CD8-positive, alpha-beta memory T cell (primary cell): ENCODE data around the gene RAD17. TPM values are rescaled to one million over a fixed set of nuclear protein-coding genes. Genes with fewer than 3 reads are reported as not detected.
"Not testable (repeated sequence)": the region's sequence is repeated elsewhere in the genome, so short reads cannot be mapped to it uniquely, and the experiment has no call there.

Experiments
- CTCF ChIA-PET: fragments of 350-600 bp; sonication (Branson Sonifier 250); formaldehyde crosslinking; loops from one replicate; lab custom pipeline; 2021; ENCODE audit warnings: antibody characterized with exemption; lab: Charles Lee
- POLR2A ChIA-PET: fragments of 350-600 bp; sonication (Branson Sonifier 250); formaldehyde crosslinking; loops from one replicate; lab custom pipeline; 2021; ENCODE audit warnings: antibody characterized with exemption; lab: Charles Lee
- DNase-seq, 5 donors: peaks; one replicate each; pipeline versions ENCODE4 v3.0.0 to v3.0.0-alpha.2; 2020 to 2022; ENCODE audit warnings: mixed read lengths in 1 of 5
- H3K27ac ChIP-seq: one replicate; pipeline ENCODE4 v1.7.0; 2013; ENCODE audit warnings: low read depth, mild to moderate bottlenecking, low read length, moderate library complexity
- H3K27me3 ChIP-seq: 2 replicates; pipeline ENCODE4 v1.7.0; 2013; ENCODE audit warnings: low read length, mild to moderate bottlenecking; ENCODE audit not compliant: insufficient read depth, poor library complexity, severe bottlenecking
- H3K36me3 ChIP-seq: 2 replicates; pipeline ENCODE4 v1.7.0; 2013; ENCODE audit warnings: mild to moderate bottlenecking, low read length, moderate library complexity; ENCODE audit not compliant: insufficient read depth
- H3K4me1 ChIP-seq: 2 replicates; pipeline ENCODE4 v1.7.0; 2013; ENCODE audit warnings: mild to moderate bottlenecking, low read length, moderate library complexity; ENCODE audit not compliant: insufficient read depth
- H3K4me3 ChIP-seq: 2 replicates; pipeline ENCODE4 v1.7.0; 2013; ENCODE audit warnings: mild to moderate bottlenecking, low read length
- H3K9me3 ChIP-seq: 2 replicates; pipeline ENCODE4 v1.7.0; 2013; ENCODE audit warnings: mild to moderate bottlenecking, low read length
- H3K27ac Mint-ChIP-seq, 8 donors: one replicate each; pipeline ENCODE4 v1.8.0; 2020 to 2021; ENCODE audit warnings: mixed read lengths in 8 of 8, mild to moderate bottlenecking in 6 of 8, inconsistent platforms in 3 of 8, moderate library complexity in 3 of 8
- H3K27me3 Mint-ChIP-seq, 2 donors: one replicate each; pipeline ENCODE4 v1.8.0; 2020 to 2021; ENCODE audit warnings: mixed read lengths in 2 of 2, mild to moderate bottlenecking in 1 of 2, moderate library complexity in 1 of 2
- H3K36me3 Mint-ChIP-seq, 3 donors: one replicate each; pipeline ENCODE4 v1.8.0; 2020 to 2021; ENCODE audit warnings: mixed read lengths in 3 of 3, inconsistent platforms in 1 of 3, mild to moderate bottlenecking in 1 of 3
- H3K4me1 Mint-ChIP-seq, 3 donors: one replicate each; pipeline ENCODE4 v1.8.0; 2020 to 2021; ENCODE audit warnings: mixed read lengths in 3 of 3, inconsistent platforms in 1 of 3, mild to moderate bottlenecking in 1 of 3
- H3K4me3 Mint-ChIP-seq, 7 donors: one replicate each; pipeline ENCODE4 v1.8.0; 2020 to 2021; ENCODE audit warnings: mixed read lengths in 7 of 7, mild to moderate bottlenecking in 6 of 7, moderate library complexity in 4 of 7, inconsistent platforms in 2 of 7
- H3K9me3 Mint-ChIP-seq, 5 donors: one replicate each; pipeline ENCODE4 v1.8.0; 2020 to 2022; ENCODE audit warnings: mixed read lengths in 5 of 5, mild to moderate bottlenecking in 3 of 5, moderate library complexity in 2 of 5, inconsistent platforms in 1 of 5
- polyA plus RNA-seq: library from polyadenylated mRNA; unstranded; fragments of 300-500 nt; fragmentation: Illumina TruSeq; gene quantifications from one replicate; pipeline ENCODE4 v1.2.3, GENCODE V29; 2021
- total RNA-seq, 2 experiments: library from RNA; stranded (reverse); gene quantifications; one replicate each; pipeline ENCODE4 v1.2.3, GENCODE V29; 2021

RAD17 gene
- total and polyA plus RNA-seq, 3 experiments from 2014 or later = 26.5 to 28.4 (median 27.6) TPM

DNA sequence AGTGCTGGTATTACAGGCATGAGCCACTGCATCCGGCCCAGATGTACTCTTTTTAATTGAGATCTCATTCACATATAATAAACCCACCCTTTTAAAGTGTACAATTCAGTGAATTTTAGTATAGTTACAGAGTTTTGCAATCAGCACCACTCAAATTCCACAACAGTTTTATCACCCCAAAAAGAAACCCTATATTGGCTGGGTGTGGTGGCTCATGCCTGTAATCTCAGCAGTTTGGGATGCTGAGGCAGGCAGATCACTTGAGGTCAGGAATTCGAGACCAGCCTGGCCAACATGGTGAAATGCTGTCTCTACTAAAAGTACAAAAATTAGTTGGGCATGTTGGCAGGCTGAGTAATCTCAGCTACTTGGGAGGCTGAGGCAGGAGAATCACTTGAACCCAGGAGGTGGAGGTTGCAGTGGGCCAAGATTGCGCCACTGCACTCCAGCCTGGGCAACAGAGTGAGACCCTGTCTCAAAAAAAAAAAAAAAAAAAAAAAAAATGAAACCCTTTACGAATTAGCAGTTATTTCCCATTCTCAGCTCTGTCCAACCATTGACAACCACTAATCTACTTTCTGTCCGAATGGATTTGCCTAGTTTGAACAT is 65.8 kb downstream of the RAD17 start:
- H3K9me3 ChIP-seq, POLR2A ChIA-PET, H3K36me3 ChIP-seq, H3K9me3 Mint-ChIP-seq, H3K4me3 Mint-ChIP-seq, H3K27me3 Mint-ChIP-seq, H3K4me3 ChIP-seq, H3K36me3 Mint-ChIP-seq, H3K27ac Mint-ChIP-seq, H3K27ac ChIP-seq, H3K4me1 ChIP-seq, H3K4me1 Mint-ChIP-seq, DNase-seq, H3K27me3 ChIP-seq, CTCF ChIA-PET: not testable (repeated sequence)

GRCh38 chr5:69444127-69444754 is 74.6 kb downstream of the RAD17 start:
- H3K36me3 ChIP-seq = no peaks in the 10 kb centered on the region
- H3K4me3 ChIP-seq = no peak overlapping the region
- Mint-ChIP-seq H3K36me3 (no peaks in the 10 kb centered on the region), H3K9me3 (no peaks in the 10 kb centered on the region), H3K27me3 (peaks cover 0 to 3% of the 10 kb centered on the region in 2 donors), H3K4me1 (no peaks in the 10 kb centered on the region), H3K27ac (no peak overlapping the region), H3K4me3 (no peak overlapping the region)
- ChIA-PET POLR2A (no interaction called here), CTCF (no interaction called here)
- no peaks in the 10 kb centered on the region for H3K27me3 ChIP-seq
- no peaks in the 10 kb centered on the region for H3K9me3 ChIP-seq
- H3K27ac ChIP-seq = no peak overlapping the region
- H3K4me1 ChIP-seq = no peaks in the 10 kb centered on the region
- DNase-seq = no peak

DNA sequence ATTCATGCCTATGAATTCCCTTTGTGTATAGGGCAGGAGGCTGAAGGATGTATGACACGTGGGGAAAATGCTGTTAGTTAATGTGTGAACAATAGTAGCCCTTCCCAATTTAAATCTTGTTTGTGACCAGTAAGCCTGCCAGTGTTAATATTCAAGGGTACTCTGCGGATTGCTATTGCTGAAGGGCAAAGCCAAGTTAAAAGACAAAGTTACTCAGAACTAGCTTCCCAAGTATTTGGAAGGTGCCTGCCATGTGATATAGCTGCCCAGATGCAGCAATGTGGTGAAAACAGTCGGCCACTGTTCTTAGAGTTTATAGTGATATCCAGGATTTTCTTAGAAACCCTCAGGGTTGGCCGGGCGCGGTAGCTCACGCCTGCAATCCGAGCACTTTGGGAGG is 79.9 kb downstream of the RAD17 start:
- Mint-ChIP-seq H3K4me3 (no peak overlapping the region), H3K9me3 (no peaks in the 10 kb centered on the region), H3K27me3 (peaks cover 6 to 16% of the 10 kb centered on the region in 2 donors), H3K4me1 (no peaks in the 10 kb centered on the region), H3K36me3 (no peaks in the 10 kb centered on the region), H3K27ac (no peak overlapping the region)
- POLR2A ChIA-PET = interaction anchor here (0.5 kb wide), 1 partner anchor 46 kb away, joined by 5 read pairs; no protein-coding TSS in a partner anchor
- Histone ChIP-seq H3K36me3 (no peaks in the 10 kb centered on the region), H3K27me3 (no peaks in the 10 kb centered on the region), H3K4me1 (no peaks in the 10 kb centered on the region), H3K9me3 (no peaks in the 10 kb centered on the region), H3K27ac (no peak overlapping the region), H3K4me3 (no peak overlapping the region)
- CTCF ChIA-PET = no interaction called here
- DNase-seq = no peak

GRCh38 chr5:69450116-69450515 is 80.5 kb downstream of the RAD17 start:
- ChIA-PET POLR2A (interaction anchor here (0.5 kb wide), 1 partner anchor 46 kb away, joined by 5 read pairs; no protein-coding TSS in a partner anchor), CTCF (no interaction called here)
- H3K4me3 Mint-ChIP-seq = no peak overlapping the region
- no peak overlapping the region for H3K27ac Mint-ChIP-seq
- H3K9me3 ChIP-seq = no peaks in the 10 kb centered on the region
- DNase-seq = no peak
- H3K4me3 ChIP-seq = no peak overlapping the region
- H3K36me3 Mint-ChIP-seq = no peaks in the 10 kb centered on the region
- H3K36me3 ChIP-seq = no peaks in the 10 kb centered on the region
- H3K4me1 ChIP-seq = no peaks in the 10 kb centered on the region
- no peaks in the 10 kb centered on the region for H3K9me3 Mint-ChIP-seq
- H3K4me1 Mint-ChIP-seq = no peaks in the 10 kb centered on the region
- no peak overlapping the region for H3K27ac ChIP-seq
- no peaks in the 10 kb centered on the region for H3K27me3 ChIP-seq
- H3K27me3 Mint-ChIP-seq = peaks cover 9 to 20% of the 10 kb centered on the region in 2 donors

DNA sequence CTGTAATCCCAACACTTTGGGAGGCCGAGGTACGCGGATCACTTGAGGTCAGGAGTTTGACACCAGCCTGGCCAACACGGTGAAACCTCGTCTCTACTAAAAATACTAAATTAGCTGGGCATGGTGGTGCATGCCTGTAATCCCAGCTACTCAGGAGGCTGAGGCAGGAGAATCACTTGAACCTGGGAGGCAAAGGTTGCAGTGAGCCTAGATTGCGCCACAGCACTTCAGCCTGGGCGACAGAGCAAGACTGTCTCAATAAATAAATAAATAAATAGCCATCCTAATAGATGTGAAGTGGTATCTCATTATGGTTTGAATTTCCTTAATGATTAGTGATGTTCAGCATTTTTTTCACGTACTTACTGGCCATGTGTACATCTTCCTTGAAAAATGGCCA is 80.9 kb downstream of the RAD17 start:
- H3K27ac Mint-ChIP-seq, H3K36me3 ChIP-seq, H3K4me3 ChIP-seq, DNase-seq, CTCF ChIA-PET, H3K9me3 Mint-ChIP-seq, POLR2A ChIA-PET, H3K27me3 ChIP-seq, H3K4me1 ChIP-seq, H3K4me1 Mint-ChIP-seq, H3K4me3 Mint-ChIP-seq, H3K27ac ChIP-seq, H3K9me3 ChIP-seq, H3K36me3 Mint-ChIP-seq: not testable (repeated sequence)
- peaks cover 9 to 20% of the 10 kb centered on the region in 2 donors for H3K27me3 Mint-ChIP-seq

GRCh38 chr5:69451941-69452647 is 82.5 kb downstream of the RAD17 start:
- Histone ChIP-seq H3K27ac (no peak overlapping the region), H3K4me1 (no peaks in the 10 kb centered on the region), H3K36me3 (no peaks in the 10 kb centered on the region), H3K27me3 (no peaks in the 10 kb centered on the region), H3K9me3 (no peaks in the 10 kb centered on the region), H3K4me3 (no peak overlapping the region)
- no peaks in the 10 kb centered on the region for H3K36me3 Mint-ChIP-seq
- H3K9me3 Mint-ChIP-seq = peaks cover 0 to 4% (median 3%) of the 10 kb centered on the region in 5 donors
- H3K4me1 Mint-ChIP-seq = no peaks in the 10 kb centered on the region
- H3K27me3 Mint-ChIP-seq = peaks cover 9 to 17% of the 10 kb centered on the region in 2 donors
- POLR2A ChIA-PET = no interaction called here
- CTCF ChIA-PET = no interaction called here
- H3K27ac Mint-ChIP-seq = no peak overlapping the region
- no peak for DNase-seq
- H3K4me3 Mint-ChIP-seq = no peak overlapping the region

DNA sequence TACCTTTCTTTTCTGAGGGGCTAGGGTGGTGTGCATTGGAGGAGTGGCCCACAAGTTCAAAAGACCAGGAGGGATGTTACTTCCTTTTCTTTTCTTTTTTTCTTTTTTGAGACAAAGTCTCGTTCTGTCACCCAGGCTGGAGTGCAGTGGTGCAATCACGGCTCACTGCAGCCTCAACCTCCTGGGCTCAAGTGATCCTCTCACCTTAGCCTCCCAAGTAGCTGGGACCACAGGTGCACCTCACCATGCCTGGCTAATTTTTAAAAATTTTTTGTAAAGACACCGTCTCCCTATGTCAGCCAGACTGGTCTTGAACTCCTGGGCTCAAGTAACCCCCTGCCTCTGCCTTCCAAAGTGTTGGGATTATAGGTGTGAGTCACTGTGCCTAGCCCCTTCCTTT is 83.9 kb downstream of the RAD17 start:
- H3K4me1 Mint-ChIP-seq, H3K4me3 Mint-ChIP-seq, H3K4me1 ChIP-seq, H3K9me3 ChIP-seq, H3K36me3 ChIP-seq, DNase-seq, H3K27me3 ChIP-seq, H3K27ac Mint-ChIP-seq, H3K36me3 Mint-ChIP-seq, H3K4me3 ChIP-seq, CTCF ChIA-PET, H3K9me3 Mint-ChIP-seq, POLR2A ChIA-PET, H3K27ac ChIP-seq: not testable (repeated sequence)
- H3K27me3 Mint-ChIP-seq = peaks cover 11 to 18% of the 10 kb centered on the region in 2 donors

DNA sequence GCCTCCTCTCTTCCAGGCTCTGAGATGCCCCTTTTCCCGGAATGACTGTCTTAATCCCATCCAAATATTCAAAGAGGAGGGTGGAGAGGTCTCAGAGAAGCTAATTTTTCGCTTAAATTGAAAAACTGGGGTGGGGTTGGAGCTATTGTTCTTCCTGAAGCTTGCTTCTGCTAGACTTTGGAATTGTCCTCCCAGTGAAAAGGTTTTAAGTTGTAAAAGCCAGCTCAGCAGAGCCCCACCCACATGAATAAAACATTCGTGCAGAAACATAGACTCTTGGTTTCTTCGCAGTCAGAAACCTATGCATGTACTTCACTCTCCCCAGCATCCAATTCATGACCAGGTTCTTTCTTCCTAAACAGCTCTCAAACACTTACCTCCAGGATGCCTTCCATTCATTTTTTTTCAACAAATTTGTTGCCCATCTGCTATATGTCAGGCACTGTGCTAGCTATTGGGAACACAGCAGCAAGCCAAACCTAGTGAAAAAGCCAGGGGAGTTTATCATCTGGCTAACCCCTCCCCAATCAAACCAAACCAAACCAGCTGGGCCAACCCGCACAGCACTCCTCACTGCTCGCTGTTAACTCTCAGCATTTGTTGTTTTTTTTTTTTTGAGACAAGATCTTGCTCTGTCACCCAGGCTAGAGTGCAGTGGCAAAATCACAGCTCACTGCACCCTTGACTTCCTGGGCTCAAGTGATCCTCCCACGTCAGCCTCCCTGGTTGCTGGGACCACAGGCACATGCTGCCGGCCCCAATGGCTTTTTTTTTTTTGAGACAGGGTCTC is 85.0 kb downstream of the RAD17 start:
- no peak for DNase-seq
- Mint-ChIP-seq H3K27ac (no peak overlapping the region), H3K4me1 (no peaks in the 10 kb centered on the region), H3K9me3 (peaks cover 0 to 6% (median 3%) of the 10 kb centered on the region in 5 donors), H3K27me3 (peaks cover 13 to 27% of the 10 kb centered on the region in 2 donors), H3K4me3 (no peak overlapping the region), H3K36me3 (peaks cover 0 to 5% (median 0%) of the 10 kb centered on the region in 3 donors)
- Histone ChIP-seq H3K4me1 (no peaks in the 10 kb centered on the region), H3K9me3 (no peaks in the 10 kb centered on the region), H3K4me3 (no peak overlapping the region), H3K27me3 (no peaks in the 10 kb centered on the region), H3K27ac (no peak overlapping the region), H3K36me3 (no peaks in the 10 kb centered on the region)
- ChIA-PET POLR2A (no interaction called here), CTCF (no interaction called here)
